Endothelial cell of umbilical vein (primary cell): ENCODE measurements around the gene ELMOD3. TPM values are rescaled to one million over a fixed set of nuclear protein-coding genes. Genes with fewer than 3 reads are reported as not detected.

Experiments used
- BruUV-seq: library from RNA; stranded (reverse); fragments of 400-500 nt; replicated peaks from 2 replicates; lab custom pipeline; 2021; lab: Mats Ljungman, UMichigan
- CTCF ChIA-PET: fragments of 300-600, 350-600 bp; sonication (Branson Sonifier 250); formaldehyde crosslinking; loops from one replicate; lab custom pipeline; 2021; ENCODE audit warnings: antibody characterized with exemption, inconsistent platforms; lab: Charles Lee
- POLR2A ChIA-PET: fragments of 300-600, 350-600 bp; sonication (Branson Sonifier 250); formaldehyde crosslinking; loops from one replicate; lab custom pipeline; 2021; ENCODE audit warnings: antibody characterized with exemption, inconsistent platforms; lab: Charles Lee
- DNase-seq: peaks from one replicate; pipeline ENCODE4 v3.0.0-alpha.2; 2011; ENCODE audit warnings: low read depth, low spot score
- FAIRE-seq: peaks from 2 replicates; lab custom pipeline; 2011; peaks lifted over from hg19 to GRCh38; lab: Jason Lieb, UNC
- H2AFZ ChIP-seq: 2 replicates; pipeline ENCODE4 v1.6.0; 2012; ENCODE audit warnings: low read depth, low read length, control low read depth, inconsistent platforms
- H3K27ac ChIP-seq: 2 replicates; pipeline ENCODE4 v1.5.1; 2011; ENCODE audit warnings: low read depth, mild to moderate bottlenecking, control low read depth, low read length, moderate library complexity; ENCODE audit not compliant: insufficient read depth
- H3K27me3 ChIP-seq, 2 experiments: 2 replicates each; pipeline versions ENCODE4 v1.6.0 to v1.6.1; 2011; ENCODE audit warnings: low read length in 2 of 2, mixed read lengths in 1 of 2; ENCODE audit not compliant: control insufficient read depth in 2 of 2, insufficient read depth in 2 of 2
- H3K36me3 ChIP-seq, 2 experiments: 2 replicates in 1 of 2; 3 replicates in 1 of 2; pipeline ENCODE4 v1.5.1; 2011; ENCODE audit warnings: low read length in 2 of 2, mild to moderate bottlenecking in 1 of 2, moderate library complexity in 1 of 2; ENCODE audit not compliant: control insufficient read depth in 2 of 2, insufficient read depth in 2 of 2; ENCODE audit errors: extremely low read depth in 1 of 2
- H3K4me1 ChIP-seq: 3 replicates; pipeline ENCODE4 v1.5.1; 2011; ENCODE audit warnings: mild to moderate bottlenecking, low read length; ENCODE audit not compliant: control insufficient read depth, insufficient read depth; ENCODE audit errors: extremely low read depth
- H3K4me2 ChIP-seq: 2 replicates; pipeline ENCODE4 v1.6.1; 2011; ENCODE audit warnings: low read length, control low read depth, mixed read lengths; ENCODE audit not compliant: insufficient read depth
- H3K4me3 ChIP-seq, 3 experiments: fragments of 200-600 bp in 1 of 3; sonication (generic), shearing (Covaris generic) in 1 of 3; replicated peaks in 1 of 3; 2 replicates each; pipeline ENCODE4 v1.5.1; 2011 to 2016; ENCODE audit warnings: control low read depth in 3 of 3, low read length in 3 of 3, mild to moderate bottlenecking in 2 of 3, inconsistent platforms in 1 of 3, low read depth in 1 of 3, moderate library complexity in 1 of 3; ENCODE audit not compliant: insufficient read depth in 1 of 3
- H3K79me2 ChIP-seq: 2 replicates; pipeline ENCODE4 v1.6.0; 2012; ENCODE audit warnings: low read length, inconsistent platforms; ENCODE audit not compliant: control insufficient read depth, insufficient read depth
- H3K9ac ChIP-seq: replicated peaks from 2 replicates; pipeline ENCODE3; 2011; ENCODE audit warnings: low read length, control low read depth; ENCODE audit not compliant: insufficient read depth; ENCODE audit errors: extremely low read depth
- H3K9me1 ChIP-seq: replicated peaks from 3 replicates; pipeline ENCODE4 v1.6.0; 2011; ENCODE audit warnings: mild to moderate bottlenecking, low read length; ENCODE audit not compliant: control insufficient read depth, insufficient read depth; ENCODE audit errors: extremely low read depth
- H3K9me3 ChIP-seq: replicated peaks from 2 replicates; pipeline ENCODE4 v1.5.1; 2012; ENCODE audit warnings: low read length, inconsistent platforms; ENCODE audit not compliant: control insufficient read depth, insufficient read depth
- H4K20me1 ChIP-seq: replicated peaks from 2 replicates; pipeline ENCODE3; 2011; ENCODE audit warnings: mild to moderate bottlenecking, low read length; ENCODE audit not compliant: control insufficient read depth, insufficient read depth; ENCODE audit errors: extremely low read depth
- CTCF ChIP-seq, 2 donors: IDR thresholded peaks; 1 replicate in 1 of 2; 2 replicates in 1 of 2; pipeline ENCODE4 v1.5.1; 2011; ENCODE audit warnings: low read length in 2 of 2, mild to moderate bottlenecking in 2 of 2, moderate library complexity in 2 of 2, control low read depth in 1 of 2, inconsistent platforms in 1 of 2, low read depth in 1 of 2; ENCODE audit not compliant: insufficient read depth in 1 of 2; ENCODE audit errors: extremely low read depth in 1 of 2
- EZH2 ChIP-seq: IDR thresholded peaks from 2 replicates; pipeline ENCODE4 v1.6.1; 2012; ENCODE audit warnings: borderline replicate concordance, low read depth, mild to moderate bottlenecking, moderate library complexity, low read length, inconsistent platforms; ENCODE audit not compliant: severe bottlenecking
- FOS ChIP-seq: IDR thresholded peaks from 2 replicates; pipeline ENCODE4 v1.6.1; 2011; ENCODE audit warnings: mild to moderate bottlenecking, low read length, moderate library complexity, borderline replicate concordance; ENCODE audit not compliant: insufficient read depth
- GATA2 ChIP-seq: IDR thresholded peaks from 2 replicates; pipeline ENCODE4 v1.7.0; 2011; ENCODE audit warnings: low read depth, mild to moderate bottlenecking, moderate library complexity, mixed read lengths, low read length; ENCODE audit not compliant: insufficient read length, insufficient read depth
- JUN ChIP-seq: IDR thresholded peaks from 2 replicates; pipeline ENCODE4 v1.6.1; 2011; ENCODE audit warnings: borderline replicate concordance, low read depth; ENCODE audit not compliant: insufficient read length, insufficient read depth
- MAX ChIP-seq: IDR thresholded peaks from 2 replicates; pipeline ENCODE4 v1.6.1; 2011; ENCODE audit not compliant: insufficient read depth, insufficient read length
- MYC ChIP-seq: IDR thresholded peaks from one replicate; pipeline ENCODE4 v1.6.1; 2011; ENCODE audit warnings: mild to moderate bottlenecking, low read depth, low read length
- POLR2A ChIP-seq: IDR thresholded peaks from 2 replicates; pipeline ENCODE4 v1.6.1; 2012; ENCODE audit warnings: low read depth, mild to moderate bottlenecking, control low read depth, low read length
- POLR2AphosphoS5 ChIP-seq: IDR thresholded peaks from 2 replicates; pipeline ENCODE4 v1.6.1; 2012; ENCODE audit warnings: low read depth, mild to moderate bottlenecking, control low read depth, low read length, moderate library complexity; ENCODE audit not compliant: insufficient read depth
- dilution Hi-C: fragments of 300-500 bp; cut with MboI; formaldehyde crosslinking; loops from one replicate; pipeline ENCODE4 v1.15.0; 2019; ENCODE audit warnings: low sequenced_read_pairs; ENCODE audit not compliant: extremely low pct_ligation_motif_present
- intact Hi-C: fragments of 100-400 bp; cut with micrococcal nuclease; formaldehyde crosslinking; loops from one replicate; pipeline ENCODE4 v1.10.0; 2022
- polyA plus RNA-seq, 4 experiments: library from polyadenylated mRNA; depleted of rRNA in 3 of 4; stranded (reverse) in 3 of 4; unstranded in 1 of 4; fragments of >200 nt; gene quantifications; 2 replicates each; pipeline versions ENCODE4 v1.2.1 to v1.2.3, GENCODE V29; 2011 to 2012; ENCODE audit warnings: missing spikeins in 1 of 4
- total RNA-seq: library from RNA; stranded (reverse); gene quantifications from 2 replicates; pipeline ENCODE4 v1.2.3, GENCODE V29; 2021

The ELMOD3 gene
- total and polyA plus RNA-seq, 2 donors (not counting 3 experiments of a cell fraction or from before 2014, with no cell fraction given): 12.3 to 22.0 TPM

GRCh38 chr2:85385746-85386145 is 31.2 kb downstream of the ELMOD3 start:
- Histone ChIP-seq H3K27ac (no peak overlapping the region), H2AFZ (no peak overlapping the region), H3K36me3 (peaks cover 3 to 9% of the 10 kb centered on the region in 2 experiments), H3K4me3 (no peak overlapping the region), H3K9me1 (no peaks in the 10 kb centered on the region), H3K4me2 (no peak overlapping the region), H3K27me3 (no peaks in the 10 kb centered on the region), H3K79me2 (no peaks in the 10 kb centered on the region), H3K9ac (no peak overlapping the region), H3K9me3 (no peaks in the 10 kb centered on the region), H3K4me1 (no peaks in the 10 kb centered on the region), H4K20me1 (no peaks in the 10 kb centered on the region)
- dilution Hi-C loops: no loop called here
- no peak for TF ChIP-seq CTCF (IDR thresholded peaks at IDR 0.05; ENCODE audit: extremely low read depth in 1 of 2, insufficient read depth in 1 of 2, low read depth in 1 of 2, low read length in 2 of 2)
- TF ChIP-seq GATA2: no peak
- TF ChIP-seq MAX: no peak
- TF ChIP-seq POLR2AphosphoS5: no peak
- TF ChIP-seq EZH2: no peak
- TF ChIP-seq MYC: no peak
- TF ChIP-seq FOS: no peak
- TF ChIP-seq JUN: no peak
- TF ChIP-seq POLR2A: no peak
- FAIRE-seq (no peak), DNase-seq (no peak)
- no TSS peak for BruUV-seq
- CTCF ChIA-PET: no interaction called here
- POLR2A ChIA-PET: no interaction called here
- intact Hi-C loops: no loop called here
